Endothelial cell (in vitro differentiated cells): ENCODE results near the gene DNAH17. TPM values are rescaled to one million over a fixed set of nuclear protein-coding genes. Genes with fewer than 3 reads are reported as not detected.

Source experiments
- DNase-seq: peaks from one replicate; pipeline ENCODE4 v3.0.0; 2021; ENCODE audit warnings: low spot score
- H3K27ac Mint-ChIP-seq: one replicate; pipeline ENCODE4 v1.8.0; 2021; ENCODE audit warnings: mixed read lengths, inconsistent platforms; ENCODE audit not compliant: unreplicated experiment
- H3K27me3 Mint-ChIP-seq: one replicate; pipeline ENCODE4 v1.8.0; 2021; ENCODE audit warnings: mild to moderate bottlenecking, moderate library complexity, mixed read lengths, inconsistent platforms; ENCODE audit not compliant: unreplicated experiment
- H3K36me3 Mint-ChIP-seq: one replicate; pipeline ENCODE4 v1.8.0; 2021; ENCODE audit warnings: mild to moderate bottlenecking, low read depth, mixed read lengths, inconsistent platforms; ENCODE audit not compliant: unreplicated experiment
- H3K4me1 Mint-ChIP-seq: one replicate; pipeline ENCODE4 v1.8.0; 2021; ENCODE audit warnings: mild to moderate bottlenecking, mixed read lengths, inconsistent platforms; ENCODE audit not compliant: unreplicated experiment
- H3K4me3 Mint-ChIP-seq: one replicate; pipeline ENCODE4 v1.8.0; 2021; ENCODE audit warnings: mild to moderate bottlenecking, mixed read lengths, inconsistent platforms; ENCODE audit not compliant: unreplicated experiment
- H3K9me3 Mint-ChIP-seq: one replicate; pipeline ENCODE4 v1.8.0; 2021; ENCODE audit warnings: mixed read lengths, inconsistent platforms; ENCODE audit not compliant: unreplicated experiment
- total RNA-seq: library from RNA; stranded (reverse); fragmentation: NEBNext Ultra II Directional; extraction: Animal tissue kit (Norgen Biotek cat#: 25700); gene quantifications from one replicate; pipeline ENCODE4 v1.2.1, GENCODE V29; 2021; ENCODE audit not compliant: unreplicated experiment
- TF ChIP-seq, protein P1 (sequence below): fragments of 200-600 bp; sonication (generic); IDR thresholded peaks from one replicate; pipeline ENCODE4 v1.5.0; 2021; ENCODE audit warnings: antibody characterized with exemption; ENCODE audit not compliant: unreplicated experiment

Gene DNAH17
- total RNA-seq, 1 donor from 2014 or later: 1.0 TPM

DNA sequence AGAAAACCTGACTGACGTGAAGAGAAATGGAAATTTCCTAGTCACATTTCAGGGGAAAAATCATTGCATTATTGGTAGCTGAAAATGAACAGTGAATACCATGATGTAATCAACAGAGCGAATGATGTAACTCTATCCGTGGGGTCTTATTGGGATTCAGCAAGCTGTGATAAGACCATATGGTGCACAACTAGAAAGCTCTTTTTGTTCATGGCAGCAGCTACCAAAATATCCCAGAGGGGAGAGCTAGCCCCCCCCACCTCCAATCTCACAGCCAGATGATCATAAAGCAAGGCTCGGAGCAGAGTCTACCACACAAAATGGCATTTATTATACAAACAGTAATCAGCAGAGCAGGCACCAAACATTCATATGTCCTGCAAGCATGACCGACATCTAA, 22.2 kb upstream of the DNAH17 start:
- Mint-ChIP-seq H3K27ac (no peak overlapping the region), H3K4me1 (peaks cover 11% of the 10 kb centered on the region), H3K9me3 (no peaks in the 10 kb centered on the region), H3K36me3 (no peaks in the 10 kb centered on the region), H3K27me3 (peaks cover 2% of the 10 kb centered on the region), H3K4me3 (no peak overlapping the region)
- TF ChIP-seq, protein P1, sequence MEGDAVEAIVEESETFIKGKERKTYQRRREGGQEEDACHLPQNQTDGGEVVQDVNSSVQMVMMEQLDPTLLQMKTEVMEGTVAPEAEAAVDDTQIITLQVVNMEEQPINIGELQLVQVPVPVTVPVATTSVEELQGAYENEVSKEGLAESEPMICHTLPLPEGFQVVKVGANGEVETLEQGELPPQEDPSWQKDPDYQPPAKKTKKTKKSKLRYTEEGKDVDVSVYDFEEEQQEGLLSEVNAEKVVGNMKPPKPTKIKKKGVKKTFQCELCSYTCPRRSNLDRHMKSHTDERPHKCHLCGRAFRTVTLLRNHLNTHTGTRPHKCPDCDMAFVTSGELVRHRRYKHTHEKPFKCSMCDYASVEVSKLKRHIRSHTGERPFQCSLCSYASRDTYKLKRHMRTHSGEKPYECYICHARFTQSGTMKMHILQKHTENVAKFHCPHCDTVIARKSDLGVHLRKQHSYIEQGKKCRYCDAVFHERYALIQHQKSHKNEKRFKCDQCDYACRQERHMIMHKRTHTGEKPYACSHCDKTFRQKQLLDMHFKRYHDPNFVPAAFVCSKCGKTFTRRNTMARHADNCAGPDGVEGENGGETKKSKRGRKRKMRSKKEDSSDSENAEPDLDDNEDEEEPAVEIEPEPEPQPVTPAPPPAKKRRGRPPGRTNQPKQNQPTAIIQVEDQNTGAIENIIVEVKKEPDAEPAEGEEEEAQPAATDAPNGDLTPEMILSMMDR: no peak
- no peak for DNase-seq

DNA sequence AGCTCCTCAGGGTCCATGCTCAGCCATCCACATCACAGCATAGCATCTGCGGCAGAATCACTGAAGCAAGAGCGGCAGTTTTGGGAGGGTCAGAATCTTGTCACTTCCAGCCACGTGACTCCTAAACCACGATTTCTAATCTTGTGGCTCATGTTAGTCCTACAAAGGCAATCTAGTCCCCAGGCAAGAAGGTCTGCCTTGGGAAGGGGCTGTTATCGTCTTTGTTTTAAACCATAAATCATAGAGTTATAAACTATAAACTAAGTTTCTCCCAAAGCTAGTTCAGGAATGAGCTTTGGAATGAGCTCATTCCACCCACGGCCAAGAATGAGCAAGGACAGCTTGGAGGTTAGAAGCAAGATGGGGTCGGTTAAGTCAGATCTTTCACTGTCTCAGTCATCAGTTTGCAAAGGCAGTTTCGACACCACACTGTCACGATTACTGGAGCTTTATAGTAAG, 20.8 kb upstream of the DNAH17 start:
- no peaks in the 10 kb centered on the region for H3K9me3 Mint-ChIP-seq
- peaks cover 11% of the 10 kb centered on the region for H3K4me1 Mint-ChIP-seq
- no peak overlapping the region for H3K4me3 Mint-ChIP-seq
- peaks cover 2% of the 10 kb centered on the region for H3K27me3 Mint-ChIP-seq
- DNase-seq: no peak
- TF ChIP-seq, protein P1: no peak
- no peaks in the 10 kb centered on the region for H3K36me3 Mint-ChIP-seq
- no peak overlapping the region for H3K27ac Mint-ChIP-seq

DNA sequence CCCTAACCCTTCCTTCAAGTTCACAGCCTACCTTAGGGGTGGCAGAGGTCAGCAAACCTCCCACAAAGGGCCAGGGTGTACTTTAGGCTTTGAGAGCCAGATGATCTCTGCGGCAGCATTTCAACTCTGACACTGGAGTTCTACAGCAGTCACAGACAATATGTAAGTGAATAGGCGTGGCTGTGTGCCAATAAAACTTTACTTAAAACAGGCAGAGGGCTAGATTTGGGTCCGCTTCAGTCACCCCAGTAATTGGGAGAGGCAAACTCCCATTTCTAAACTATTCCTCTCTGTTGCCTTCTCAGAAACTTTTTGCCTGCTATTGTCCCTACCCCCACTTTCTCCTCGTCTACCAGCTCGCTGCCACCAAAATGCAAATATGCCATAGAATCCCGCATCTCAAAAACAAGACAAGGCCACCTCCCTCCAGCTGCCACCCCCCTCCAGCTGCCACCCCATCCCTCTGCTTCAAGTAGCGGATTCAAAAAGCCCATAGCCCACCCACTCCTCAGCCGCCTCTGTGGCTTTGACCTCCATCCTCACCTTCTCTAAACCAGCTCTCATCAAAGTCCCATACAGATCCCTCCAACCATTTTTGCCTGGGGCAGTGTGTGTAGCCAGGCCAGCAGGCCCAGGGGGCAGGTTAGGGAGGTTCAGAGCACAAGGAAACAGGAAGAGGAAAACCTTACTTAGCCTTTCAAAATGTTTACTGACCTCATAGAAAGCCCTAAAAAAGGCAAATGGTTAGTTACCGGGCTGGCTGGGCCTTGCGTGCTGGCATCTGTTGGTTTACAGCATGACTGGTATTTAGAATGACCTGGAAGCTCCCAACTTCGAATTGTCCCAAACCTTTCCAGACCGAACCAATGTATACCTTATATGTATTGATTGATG, 19.9 kb upstream of the DNAH17 start:
- H3K9me3 Mint-ChIP-seq: no peaks in the 10 kb centered on the region
- TF ChIP-seq, protein P1: no peak
- H3K27me3 Mint-ChIP-seq: peaks cover 2% of the 10 kb centered on the region
- no peak for DNase-seq
- H3K36me3 Mint-ChIP-seq: no peaks in the 10 kb centered on the region
- peaks cover 14% of the 10 kb centered on the region for H3K4me1 Mint-ChIP-seq
- H3K27ac Mint-ChIP-seq: no peak overlapping the region
- H3K4me3 Mint-ChIP-seq: no peak overlapping the region

DNA sequence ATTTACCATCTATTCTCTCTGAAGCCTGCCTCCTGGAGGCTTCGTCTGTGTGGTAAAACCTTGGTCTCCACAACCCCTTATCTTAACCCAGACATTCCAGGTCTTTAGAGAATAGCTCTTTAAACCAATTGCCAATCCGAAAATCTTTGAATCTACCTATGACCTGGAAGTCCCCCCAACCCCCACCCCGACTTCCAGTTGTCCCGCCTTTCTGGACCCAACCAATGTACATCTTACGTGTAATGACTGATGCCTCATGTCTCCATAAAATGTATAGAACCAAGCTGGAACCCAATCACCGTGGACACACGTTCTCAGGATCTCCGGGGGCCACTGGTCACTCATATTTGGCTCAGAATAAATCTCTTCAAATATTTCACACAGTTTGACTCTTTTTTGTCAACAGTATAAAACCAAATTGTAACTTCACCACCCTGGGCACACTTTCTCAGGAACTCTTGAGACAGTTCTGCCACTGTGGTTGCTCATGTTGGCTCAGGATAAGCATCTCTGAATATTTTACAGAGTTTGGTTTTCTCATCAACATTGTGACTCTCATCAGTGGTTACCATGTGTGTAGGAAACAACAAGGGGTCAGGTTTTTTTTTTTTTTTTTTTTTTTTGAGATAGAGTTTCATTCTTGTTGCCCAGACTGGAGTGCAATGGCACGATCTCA, 18.1 kb upstream of the DNAH17 start:
- peaks cover 2% of the 10 kb centered on the region for H3K27me3 Mint-ChIP-seq
- H3K27ac Mint-ChIP-seq: no peak overlapping the region
- no peak for DNase-seq
- TF ChIP-seq, protein P1: no peak
- H3K36me3 Mint-ChIP-seq: no peaks in the 10 kb centered on the region
- H3K4me1 Mint-ChIP-seq: peaks cover 17% of the 10 kb centered on the region
- no peaks in the 10 kb centered on the region for H3K9me3 Mint-ChIP-seq
- no peak overlapping the region for H3K4me3 Mint-ChIP-seq

DNA sequence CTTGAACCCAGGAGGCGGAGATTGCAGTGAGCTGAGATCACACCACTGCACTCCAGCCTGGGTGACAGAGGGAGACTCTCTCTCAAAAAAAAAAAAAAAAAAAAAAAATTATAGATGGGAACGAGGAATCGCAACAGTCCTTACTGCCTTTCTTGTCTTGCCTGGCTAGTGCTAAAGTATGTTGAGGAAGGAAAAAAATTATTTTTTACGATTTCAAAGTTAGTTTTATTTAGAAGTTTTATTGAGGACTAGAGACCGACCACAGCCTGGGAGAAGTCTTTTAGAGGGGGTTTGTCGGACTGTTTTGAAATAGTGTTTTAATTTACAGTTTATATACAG, 15.8 kb upstream of the DNAH17 start:
- Mint-ChIP-seq H3K27ac (no peak overlapping the region), H3K4me1 (peaks cover 17% of the 10 kb centered on the region), H3K36me3 (no peaks in the 10 kb centered on the region), H3K4me3 (no peak overlapping the region), H3K27me3 (no peaks in the 10 kb centered on the region), H3K9me3 (no peaks in the 10 kb centered on the region)
- TF ChIP-seq, protein P1: no peak
- DNase-seq: no peak
